OCI-M2 (cell line): ENCODE measurements around the gene MAML2.
"Not testable (repeated sequence)": the region's sequence is repeated elsewhere in the genome, so short reads cannot be mapped to it uniquely, and the experiment has no call there.

Experiments used
- DNase-seq: peaks from one replicate; lab custom pipeline; 2025; ENCODE audit not compliant: unreplicated experiment; lab: John Stamatoyannopoulos, UW

The MAML2 gene

GRCh38 chr11:96272529-96273222, 70.3 kb downstream of the MAML2 start:
- DNase-seq, result no peak

- DNase-seq, result no peak
Observed at GRCh38 chr11:96271777-96272176, 71.2 kb downstream of the MAML2 start.

- DNase-seq, result not testable (repeated sequence)
Observed at GRCh38 chr11:96271352-96271751, 71.6 kb downstream of the MAML2 start.

GRCh38 chr11:96268527-96268926, 74.5 kb downstream of the MAML2 start:
- not testable (repeated sequence) for DNase-seq

GRCh38 chr11:96267496-96268032, 75.4 kb downstream of the MAML2 start:
- DNase-seq, result no peak

GRCh38 chr11:96267001-96267495, 75.9 kb downstream of the MAML2 start:
- no peak for DNase-seq

GRCh38 chr11:96265972-96266371, 77.0 kb downstream of the MAML2 start:
- no peak for DNase-seq

GRCh38 chr11:96265220-96265737, 77.7 kb downstream of the MAML2 start:
- DNase-seq, result no peak

- no peak for DNase-seq
Observed at GRCh38 chr11:96264364-96264763, 78.6 kb downstream of the MAML2 start.

- DNase-seq, result no peak
Observed at GRCh38 chr11:96263238-96263763, 79.7 kb downstream of the MAML2 start.

- DNase-seq, result no peak
Observed at GRCh38 chr11:96260532-96260931, 82.5 kb downstream of the MAML2 start.

GRCh38 chr11:96260067-96260511, 82.9 kb downstream of the MAML2 start:
- no peak for DNase-seq

- DNase-seq, result no peak
Observed at GRCh38 chr11:96259134-96259830, 83.7 kb downstream of the MAML2 start.

- DNase-seq, result no peak
Observed at GRCh38 chr11:96257972-96258934, 84.7 kb downstream of the MAML2 start.

- no peak for DNase-seq
Observed at GRCh38 chr11:96257036-96257435, 86.0 kb downstream of the MAML2 start.

- no peak for DNase-seq
Observed at GRCh38 chr11:96256215-96257011, 86.6 kb downstream of the MAML2 start.

GRCh38 chr11:96254854-96255253, 88.1 kb downstream of the MAML2 start:
- no peak for DNase-seq

- DNase-seq, result no peak
Observed at GRCh38 chr11:96254087-96254486, 88.9 kb downstream of the MAML2 start.

GRCh38 chr11:96246718-96247552, 96.1 kb downstream of the MAML2 start:
- DNase-seq, result no peak
